Measurements from ENCODE around the gene AUTS2.
"Not testable (repeated sequence)": the region's sequence is repeated elsewhere in the genome, so short reads cannot be mapped to it uniquely, and the experiment has no call there.

The AUTS2 gene

DNA sequence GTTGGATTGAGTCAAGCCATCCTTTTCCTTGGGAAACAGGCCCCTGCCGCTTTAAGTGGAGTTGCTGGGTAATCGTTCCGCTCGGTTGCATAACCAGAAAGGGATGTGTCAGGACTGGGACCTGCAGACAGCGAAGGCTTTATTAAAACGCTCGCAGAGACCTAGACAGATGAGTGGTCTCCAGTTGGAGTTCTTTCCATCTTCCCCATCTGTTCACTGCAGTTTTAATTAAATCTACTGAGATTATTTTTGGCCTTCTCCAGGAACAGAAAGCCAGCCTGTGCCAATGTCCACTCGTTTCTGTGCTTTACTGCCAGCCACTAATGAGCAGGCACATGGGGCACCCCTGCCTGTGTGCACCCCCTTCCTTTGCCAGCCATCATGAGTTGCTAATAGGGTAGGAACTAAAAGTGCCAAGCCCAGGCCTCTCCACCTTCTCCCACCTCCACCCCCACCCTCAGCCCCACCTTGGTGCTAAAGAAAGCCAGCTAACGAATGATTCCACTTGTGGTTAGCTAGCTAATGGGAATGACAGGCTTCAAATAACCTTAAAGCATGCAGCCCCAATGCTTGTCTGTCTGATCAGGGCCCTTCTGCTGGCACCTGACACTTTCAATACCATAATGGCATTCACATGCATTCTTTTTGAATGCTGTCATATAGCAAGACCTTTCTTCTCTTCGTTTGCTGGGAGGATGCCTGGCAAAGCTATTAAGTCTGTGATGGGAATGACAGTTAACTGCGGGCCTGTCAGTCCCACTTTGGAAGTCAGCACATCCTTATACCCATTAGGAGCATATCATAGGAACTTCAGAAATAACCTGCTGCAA is 976.9 kb downstream of the AUTS2 start:
- peak; percentile 81 for DNase-seq

DNA sequence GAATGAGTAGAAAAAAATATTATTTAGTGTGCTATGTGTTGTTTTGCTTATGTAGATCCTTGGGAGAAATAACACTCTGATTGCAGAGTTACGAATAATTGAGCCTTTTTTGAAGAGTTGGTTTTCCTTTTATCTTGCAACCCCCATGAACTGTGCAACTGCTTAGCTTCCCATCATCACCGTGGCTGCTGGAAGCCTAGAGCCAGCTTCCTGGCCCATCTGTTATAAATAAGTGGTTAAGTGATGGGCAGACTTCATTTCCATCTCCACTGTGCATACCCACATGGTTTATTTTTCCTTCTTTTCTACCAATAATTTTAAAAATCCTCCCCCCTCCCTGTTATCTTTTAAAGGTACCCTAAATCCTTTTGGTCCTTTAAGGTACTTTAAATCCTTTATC is 978.8 kb downstream of the AUTS2 start:
- no peak for DNase-seq

DNA sequence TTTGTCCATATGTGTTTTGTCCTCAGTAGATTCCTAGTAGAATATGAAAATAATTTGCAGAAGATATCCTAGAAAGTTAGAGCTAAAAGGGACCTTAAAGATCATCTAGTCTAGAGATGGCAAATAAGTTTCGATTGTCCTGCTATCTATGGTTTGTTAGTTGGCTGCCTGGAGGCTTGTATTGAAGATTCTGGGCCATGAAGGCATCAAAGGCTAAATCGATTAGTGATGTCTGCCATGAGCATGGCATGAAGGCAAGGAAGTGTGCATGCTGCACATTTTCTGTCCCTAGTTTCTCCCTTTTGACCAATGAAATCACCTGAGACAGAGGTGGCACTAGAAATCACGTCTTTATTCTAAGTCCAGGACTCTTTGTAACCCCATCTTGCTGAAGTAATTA is 979.9 kb downstream of the AUTS2 start:
- no peak for DNase-seq

DNA sequence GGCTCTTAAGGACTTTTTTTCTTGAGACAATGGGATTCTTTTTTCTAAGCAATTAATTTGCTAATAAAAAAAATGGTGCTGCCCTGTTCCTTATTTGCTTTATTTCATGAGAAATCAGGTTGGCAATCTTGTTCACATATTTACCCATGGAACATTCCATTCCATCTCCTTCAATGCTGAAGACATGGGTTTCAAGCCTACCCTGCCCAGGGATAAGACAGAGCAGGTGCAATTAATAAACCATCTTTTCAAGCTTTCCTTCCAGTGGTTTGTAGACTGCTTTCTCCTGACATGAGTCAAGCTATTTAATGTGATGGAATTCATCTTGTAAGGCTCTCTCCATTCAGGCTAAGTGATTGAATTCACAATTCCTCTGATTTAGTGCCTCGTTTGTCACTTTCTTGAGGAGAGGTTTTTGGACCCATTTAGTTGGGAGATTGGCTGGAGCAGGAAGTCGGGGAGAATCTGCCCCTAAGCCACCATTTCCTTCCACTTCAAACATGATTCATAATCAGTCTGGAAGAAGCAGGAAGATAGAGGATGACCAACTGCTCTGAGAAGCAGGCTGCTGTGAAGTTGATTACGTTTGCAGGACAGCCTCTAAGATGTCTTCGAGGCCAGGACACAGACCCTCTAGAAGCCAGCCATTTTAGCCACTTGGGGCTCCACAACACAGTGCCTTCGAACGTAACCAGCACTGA is 981.3 kb downstream of the AUTS2 start:
- DNase-seq: peak; percentile 41

DNA sequence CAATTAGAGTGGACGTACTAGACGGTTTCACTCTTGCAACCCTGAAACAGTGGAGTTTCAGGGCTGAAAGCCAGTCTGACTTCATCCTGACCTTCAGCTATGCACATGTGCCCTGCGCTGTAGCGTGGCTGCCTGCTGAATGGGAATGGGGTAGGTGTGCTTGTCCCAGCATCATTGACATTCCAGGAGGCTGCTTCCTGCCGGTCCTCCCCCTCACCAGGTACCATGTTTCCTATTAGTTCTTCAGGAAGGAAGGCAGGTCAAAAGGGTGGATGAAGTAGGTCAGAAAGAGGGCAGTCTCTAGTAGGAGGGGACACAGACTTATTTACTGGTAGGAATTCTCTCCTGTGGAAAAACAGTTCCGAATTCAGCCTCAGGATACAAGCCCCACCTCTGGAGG is 981.9 kb downstream of the AUTS2 start:
- DNase-seq: no peak

DNA sequence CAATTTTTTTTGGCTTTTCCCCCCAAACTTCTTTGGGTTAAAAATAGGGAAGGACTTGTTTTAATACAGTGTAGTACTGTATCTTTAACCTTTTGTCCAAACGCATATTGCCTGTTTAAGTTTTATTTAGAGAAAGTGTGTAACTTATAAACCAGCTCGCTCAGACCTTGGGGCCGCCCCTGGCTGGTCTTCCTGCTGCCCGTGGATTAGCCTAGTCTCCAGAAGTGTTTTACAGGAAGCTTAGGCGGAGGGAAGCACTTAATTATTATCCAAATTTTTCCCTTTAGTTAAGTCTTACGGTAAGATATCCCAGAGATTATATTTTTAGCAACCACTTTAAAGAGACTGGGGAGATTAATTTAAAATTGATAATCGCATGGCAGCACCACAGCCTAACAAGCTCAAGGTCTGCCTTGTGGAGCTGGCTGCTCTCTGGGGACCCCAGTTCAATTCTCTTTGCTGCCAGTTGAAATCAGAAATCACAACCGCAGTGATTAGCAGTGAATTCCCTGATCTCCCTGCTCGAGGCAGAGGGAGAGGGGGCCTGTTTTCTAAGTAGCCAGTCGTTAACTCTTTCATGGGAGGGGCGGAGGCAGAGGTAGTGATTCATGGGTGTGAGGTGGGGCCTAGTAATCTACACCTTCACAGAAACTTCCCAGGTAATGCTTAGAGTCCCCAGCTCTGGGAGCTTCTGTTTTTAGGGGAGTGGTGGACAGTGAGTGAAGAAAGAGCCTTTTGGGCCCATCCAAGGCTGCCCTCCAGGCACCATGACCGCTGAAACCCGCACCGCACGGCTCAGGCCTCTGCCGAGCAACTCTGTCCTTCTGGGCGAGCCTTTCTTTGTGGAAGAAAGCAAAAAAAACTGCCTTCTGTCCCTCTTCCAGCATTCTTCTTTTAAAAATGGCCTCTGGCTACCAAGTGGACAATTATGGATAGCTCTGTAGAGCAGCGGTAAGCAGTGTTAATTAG is 984.9 kb downstream of the AUTS2 start:
- DNase-seq: no peak

DNA sequence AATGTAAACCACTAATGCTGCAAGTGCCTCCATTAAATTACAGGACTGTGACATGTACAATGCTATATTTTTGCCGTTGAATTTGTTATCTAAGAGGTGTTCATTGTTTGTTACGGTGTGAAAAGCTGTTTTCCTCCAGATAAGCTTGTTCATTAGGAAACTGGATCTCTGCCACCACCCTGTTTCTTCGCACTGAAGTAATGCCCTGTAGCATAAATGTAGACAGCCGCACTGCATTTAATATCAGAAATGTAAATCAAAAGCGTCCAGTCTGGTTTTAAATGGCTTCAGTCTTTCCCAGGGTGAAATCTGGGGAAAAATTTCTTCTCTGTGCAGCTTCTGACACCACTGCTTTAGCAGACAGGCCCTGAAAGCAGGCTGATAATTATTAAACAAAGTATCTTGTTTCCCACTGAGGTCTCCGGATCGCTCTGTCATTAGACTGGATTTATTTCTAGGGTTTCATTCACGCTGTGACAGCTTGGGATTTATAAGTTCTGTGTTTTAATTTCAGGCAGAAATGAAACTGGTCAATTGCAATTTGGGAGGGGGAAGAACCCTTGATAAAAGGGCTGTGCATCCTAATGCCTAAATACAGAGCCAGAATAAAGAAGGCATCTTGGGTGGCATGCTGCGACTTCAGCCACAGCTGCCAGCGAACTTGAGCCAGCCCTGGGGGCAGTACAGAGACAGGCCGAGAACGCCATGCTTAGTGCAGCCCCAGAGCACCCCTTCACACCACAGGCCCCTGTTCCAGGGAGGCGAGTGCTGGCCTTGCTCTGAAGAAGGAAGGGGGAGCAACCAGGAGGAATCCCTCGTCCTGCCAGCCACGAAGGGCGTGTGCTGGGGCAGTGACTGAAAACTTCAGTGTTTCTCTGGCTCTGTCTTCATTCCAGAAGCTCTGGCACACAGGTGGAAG is 985.9 kb downstream of the AUTS2 start:
- DNase-seq: no peak

DNA sequence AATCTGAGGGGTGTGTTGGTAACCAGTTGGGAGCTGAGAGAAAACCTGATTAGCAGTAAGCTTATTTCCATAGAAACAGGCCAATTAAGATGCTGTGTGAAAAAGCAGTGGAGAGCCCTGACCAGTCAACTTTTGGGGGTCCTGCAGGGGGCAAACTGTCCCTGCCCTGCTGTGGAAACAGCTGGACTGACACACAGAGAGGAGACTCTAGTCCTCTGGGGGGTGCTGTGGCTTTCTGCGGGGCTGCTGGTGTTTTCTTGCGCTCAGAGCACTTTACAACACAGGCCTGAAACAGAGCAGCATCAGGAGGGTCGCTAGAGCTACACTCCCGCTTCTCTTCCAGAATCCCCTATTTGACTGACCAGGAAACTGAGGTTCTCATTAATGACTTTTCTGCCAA is 986.8 kb downstream of the AUTS2 start:
- no peak for DNase-seq

DNA sequence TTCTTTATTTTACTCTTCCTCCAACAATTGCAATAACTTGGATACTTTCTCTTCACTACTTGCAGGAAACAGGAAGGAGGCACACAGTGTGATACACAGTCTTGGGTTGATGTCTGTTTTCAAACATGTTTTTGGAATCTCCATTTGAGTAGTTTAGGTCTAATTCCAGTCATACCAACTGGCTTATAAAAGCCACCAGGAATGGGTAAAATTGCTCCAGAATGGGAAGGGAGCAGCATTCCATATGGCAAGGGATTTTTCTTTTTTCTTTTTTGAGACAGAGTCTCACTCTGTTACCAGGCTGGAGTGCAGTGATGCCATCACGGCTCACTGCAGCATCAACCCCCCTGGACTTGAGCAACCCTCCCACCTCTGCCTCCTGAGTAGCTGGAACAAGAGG is 988.5 kb downstream of the AUTS2 start:
- DNase-seq: peak; percentile 79

DNA sequence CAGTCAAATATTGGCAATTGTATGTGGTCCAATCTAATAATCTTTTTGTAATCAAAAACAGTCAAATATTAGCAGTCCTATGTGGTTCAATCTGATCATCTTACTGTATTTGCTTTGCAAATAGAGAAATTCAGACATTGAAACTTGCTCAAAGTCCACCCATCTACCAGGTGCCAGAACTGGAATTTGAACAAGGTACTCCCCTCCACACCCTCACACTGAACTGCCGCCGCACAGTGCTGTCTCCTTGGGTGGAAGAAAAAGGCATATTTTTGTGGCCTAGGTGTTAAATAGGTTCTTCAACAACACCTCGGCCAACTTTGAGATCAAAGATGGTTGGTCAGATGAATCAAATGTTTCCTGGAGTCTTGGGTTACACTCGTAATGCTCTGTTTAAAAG is 989.5 kb downstream of the AUTS2 start:
- DNase-seq: no peak

DNA sequence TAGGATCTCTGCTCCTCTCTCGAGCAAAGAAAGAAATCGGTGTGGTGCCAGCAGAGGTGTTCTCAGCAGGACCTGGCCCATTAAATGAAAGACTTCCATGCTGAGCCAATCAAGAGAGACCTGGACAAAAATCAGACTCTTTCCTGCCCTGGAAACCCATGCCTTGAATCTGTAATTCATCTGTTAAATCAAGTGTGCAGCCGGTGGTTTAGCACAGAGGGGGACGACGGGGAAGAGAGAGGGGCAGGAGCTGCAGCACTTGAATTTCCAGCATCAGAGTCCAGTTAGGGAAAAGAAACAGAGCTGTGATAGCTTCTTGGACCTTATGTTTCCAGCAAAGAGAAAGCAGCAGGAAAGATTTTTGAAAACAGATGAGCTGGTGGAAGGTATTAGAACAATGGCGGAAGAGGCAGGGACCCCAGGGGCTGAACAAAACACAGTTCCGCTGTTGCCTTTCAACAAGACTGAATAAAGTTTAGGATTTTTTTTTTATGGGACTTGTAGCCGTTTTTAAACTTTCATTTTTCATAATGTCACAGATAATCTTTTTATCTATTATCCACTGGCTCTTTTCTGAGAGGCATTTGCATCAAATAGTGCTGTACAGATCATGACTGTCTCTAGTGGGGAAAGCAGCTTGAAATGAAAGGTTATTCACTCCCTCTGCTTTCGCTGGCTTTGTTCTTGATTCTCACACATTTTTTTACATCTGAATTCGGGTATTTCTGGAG is 990.1 kb downstream of the AUTS2 start:
- no peak for DNase-seq

DNA sequence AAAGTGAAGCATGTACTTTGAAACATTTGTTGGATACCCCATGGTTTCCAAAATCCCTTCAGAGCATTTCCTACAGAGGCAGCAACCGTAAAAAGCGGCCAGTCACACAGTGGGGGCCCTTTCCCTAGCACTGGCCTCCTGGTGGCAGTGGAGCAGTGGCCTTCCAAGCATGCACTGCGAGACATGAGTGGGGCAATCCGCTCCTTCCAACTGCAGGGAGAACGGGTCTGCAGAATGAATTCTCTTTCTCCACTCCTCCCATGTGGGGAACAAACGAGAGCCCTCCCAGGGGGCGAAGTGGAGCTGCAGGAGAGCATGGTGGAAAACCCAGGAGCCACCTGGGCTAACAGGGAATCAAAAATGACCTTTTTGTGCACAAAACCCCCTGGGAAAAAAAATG is 990.7 kb downstream of the AUTS2 start:
- no peak for DNase-seq

DNA sequence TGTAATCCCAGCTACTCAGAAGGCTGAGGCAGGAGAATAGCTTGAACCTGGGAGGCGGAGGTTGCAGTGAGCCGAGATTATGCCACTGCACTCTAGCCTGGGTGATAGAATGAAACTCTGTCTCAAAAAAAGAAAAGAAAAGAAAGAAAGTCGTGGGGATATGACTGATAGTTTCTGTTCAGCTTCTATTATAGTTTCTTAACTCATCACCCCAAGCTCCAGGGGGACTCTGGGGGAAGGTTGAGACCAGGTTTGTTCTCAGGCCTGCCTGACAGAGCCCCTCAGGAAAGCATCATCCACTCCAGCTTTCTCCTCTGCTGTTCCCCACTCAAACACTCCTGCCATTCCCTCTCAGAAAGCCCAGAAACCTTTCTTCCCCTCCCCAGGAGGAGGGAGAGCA is 991.3 kb downstream of the AUTS2 start:
- DNase-seq: no peak

DNA sequence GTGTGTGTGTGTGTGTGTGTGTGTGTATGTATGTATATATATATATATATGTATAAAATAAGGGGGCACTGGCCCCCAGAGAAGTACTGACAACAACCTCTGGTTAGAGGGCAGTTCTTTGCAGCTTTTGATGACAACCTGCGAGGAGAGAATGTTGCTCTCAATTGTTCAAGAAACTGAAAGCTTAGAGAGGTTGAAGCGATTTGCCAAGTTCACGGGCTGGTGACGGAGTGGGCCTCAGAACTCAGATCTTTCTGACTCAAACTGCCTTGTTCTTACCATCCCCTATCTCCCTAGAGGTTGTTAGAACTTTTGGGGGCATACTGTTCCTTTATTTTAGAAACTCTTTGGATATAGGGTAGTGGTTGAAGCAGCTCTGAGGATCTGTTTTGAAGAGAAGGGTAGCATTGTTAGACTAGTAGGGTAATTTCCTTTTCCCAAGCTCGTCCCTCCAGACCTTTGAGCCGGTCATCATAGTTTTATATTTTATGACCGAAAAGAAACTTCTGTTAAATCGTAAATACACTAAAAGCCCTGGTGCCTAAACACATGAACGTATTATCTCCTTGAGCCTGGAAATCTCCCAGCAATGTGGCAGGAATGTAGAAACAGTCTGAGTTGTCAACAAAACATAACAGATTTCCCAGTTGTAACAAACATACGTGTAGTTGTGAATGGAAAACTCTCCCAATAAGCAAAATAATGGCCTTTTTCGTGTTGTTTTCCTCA is 992.0 kb downstream of the AUTS2 start:
- DNase-seq: no peak

DNA sequence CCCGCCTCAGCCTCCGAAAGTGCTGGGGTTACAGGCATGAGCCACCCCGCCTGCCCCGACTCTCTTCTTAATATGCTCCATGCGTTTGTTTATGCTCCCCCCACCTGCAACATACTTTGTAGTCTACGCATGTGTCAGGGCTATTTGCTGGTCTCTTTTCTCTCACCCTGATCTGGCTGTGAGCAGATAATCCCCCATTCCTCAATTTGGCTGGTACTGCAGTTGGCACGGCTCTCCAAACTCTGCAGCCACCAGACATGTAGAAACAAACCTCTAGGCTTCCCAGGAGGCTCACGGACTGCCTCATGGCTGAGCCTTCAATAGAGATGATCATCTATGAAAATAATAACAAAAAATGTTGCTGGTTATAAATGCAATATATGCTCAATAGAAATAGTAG is 993.4 kb downstream of the AUTS2 start:
- DNase-seq: no peak

DNA sequence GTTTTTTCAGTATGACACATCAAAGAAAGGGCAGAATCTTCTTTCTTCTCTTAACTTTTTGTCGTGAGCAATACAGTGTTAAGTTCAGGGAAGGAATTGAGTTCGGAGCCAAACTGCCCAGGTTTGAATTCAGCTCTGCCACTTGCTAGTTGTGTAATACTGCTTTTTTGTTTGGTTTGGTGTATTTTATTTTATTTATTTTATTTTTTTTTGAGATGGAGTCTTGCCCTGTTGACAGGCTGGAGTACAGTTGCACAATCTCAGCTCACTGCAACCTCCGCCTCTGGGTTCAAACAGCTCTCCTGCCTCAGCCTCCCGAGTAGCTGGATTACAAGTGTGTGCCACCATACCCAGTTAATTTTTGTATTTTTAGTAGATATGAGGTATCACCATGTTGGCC is 993.9 kb downstream of the AUTS2 start:
- DNase-seq: no peak

DNA sequence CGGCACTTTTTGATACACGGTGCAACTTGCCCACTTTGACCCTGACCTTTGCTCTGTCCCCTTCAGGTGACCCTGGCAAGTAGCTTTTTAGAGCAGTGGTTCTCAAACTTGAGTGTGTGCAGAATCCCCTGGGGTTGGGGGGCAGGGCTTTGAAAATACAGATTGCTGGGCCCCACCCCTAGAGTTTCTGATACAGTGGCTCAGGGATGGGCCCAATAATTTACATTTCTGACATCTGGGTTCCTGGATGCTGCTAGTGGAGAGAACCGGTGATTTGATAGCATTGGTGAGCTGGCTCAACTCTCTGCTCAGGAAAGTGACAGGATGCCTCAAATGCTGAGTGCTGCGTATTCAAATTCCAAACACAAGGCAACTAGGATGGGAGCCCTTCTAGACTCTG is 995.9 kb downstream of the AUTS2 start:
- no peak for DNase-seq

DNA sequence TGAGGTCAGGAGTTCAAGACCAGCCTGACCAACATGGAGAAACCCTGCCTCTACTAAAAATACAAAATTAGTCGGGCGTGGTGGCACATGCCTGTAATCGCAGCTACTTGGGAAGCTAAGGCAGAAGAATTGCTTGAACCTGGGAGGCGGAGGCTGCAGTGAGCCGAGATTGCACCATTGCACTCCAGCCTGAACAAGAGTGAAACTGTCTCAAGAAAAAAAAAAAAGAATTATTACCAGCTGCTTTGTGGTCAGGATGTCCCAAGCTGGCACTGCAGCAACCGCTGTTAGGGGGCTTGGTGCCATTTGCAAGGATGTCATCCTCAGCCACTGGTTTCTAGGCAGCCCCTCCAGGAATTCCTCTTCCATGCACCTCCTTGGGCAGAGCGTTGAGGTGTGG is 996.6 kb downstream of the AUTS2 start:
- DNase-seq: not testable (repeated sequence)

DNA sequence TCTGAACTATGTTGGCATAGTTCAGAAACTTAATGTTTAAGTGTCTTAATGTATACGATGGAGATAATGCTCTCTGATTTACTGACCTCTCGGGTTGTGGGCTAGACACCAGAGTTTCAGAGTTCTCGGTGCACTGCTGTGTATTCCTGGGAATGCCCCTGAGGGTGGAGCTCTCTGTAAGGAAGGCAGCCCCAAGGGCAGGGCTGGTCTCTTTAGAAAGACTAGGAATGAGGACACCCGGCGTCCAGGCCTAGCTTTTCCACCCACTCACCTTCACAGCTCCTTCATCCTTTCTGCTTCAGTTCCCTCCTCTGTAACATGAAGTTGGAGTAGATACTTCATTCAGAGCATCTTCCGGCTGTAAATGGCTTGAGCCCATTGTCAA is 997.1 kb downstream of the AUTS2 start:
- DNase-seq: no peak

DNA sequence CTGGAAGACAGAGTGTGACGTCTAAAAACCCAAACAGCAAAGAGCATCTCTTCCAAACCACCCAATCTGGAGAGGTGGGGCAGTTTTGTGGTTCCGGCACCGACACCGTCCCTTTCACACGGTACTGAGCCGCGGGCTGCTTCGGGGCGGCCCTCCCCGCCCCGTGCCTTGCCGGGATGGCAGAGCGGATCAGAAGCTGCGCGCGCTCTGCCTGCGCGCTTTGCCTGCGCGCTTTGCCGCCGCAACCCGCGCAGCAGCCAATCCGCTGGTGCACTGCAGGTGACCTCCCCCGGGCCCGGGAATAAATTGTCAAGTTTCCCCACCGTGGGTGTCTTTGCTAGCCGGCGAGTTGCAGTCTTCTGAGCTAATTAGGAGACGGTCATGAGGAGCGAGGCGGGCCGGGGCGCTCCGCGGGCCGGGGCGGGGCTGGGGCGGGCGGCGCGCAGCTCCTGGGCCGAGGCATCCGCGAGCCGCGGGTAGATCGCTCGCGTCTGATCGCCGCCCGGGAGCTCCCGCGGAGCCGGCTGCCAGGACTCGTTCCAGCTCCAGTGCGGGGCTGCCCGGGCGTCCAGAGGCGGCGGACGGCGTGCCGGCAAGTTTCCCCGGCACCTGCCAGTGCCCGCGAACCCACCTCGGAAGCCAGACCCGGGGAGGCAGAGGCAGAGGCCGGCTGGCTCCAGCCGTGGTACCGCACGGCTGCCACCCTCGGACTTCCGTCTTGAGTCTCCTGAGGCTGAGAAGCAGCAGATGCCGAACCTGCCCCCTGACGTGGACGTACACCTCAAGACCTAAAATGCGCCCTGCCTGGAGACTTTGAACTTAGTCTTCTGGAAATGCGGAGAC is 997.7 kb downstream of the AUTS2 start:
- DNase-seq: peak; percentile 23

Measured in fibroblast of skin of right biceps (primary cell).